HCT116 (cell line): ENCODE results near the gene AQP10. TPM values are rescaled to one million over a fixed set of nuclear protein-coding genes. Genes with fewer than 3 reads are reported as not detected.

Source experiments
- ATAC-seq: fragments of 200-7000 bp; cut with Tn5 transposase; 2 replicates; pipeline ENCODE4 v1.9.1; 2020; ENCODE audit warnings: mild to moderate bottlenecking, moderate library complexity
- BruUV-seq: library from RNA; stranded (reverse); fragments of 400-500 nt; replicated peaks from 2 replicates; lab custom pipeline; 2021; lab: Mats Ljungman, UMichigan
- CTCF ChIA-PET: fragments of 300-600 bp; sonication (Branson Sonifier 250); formaldehyde crosslinking; loops from one replicate; lab custom pipeline; 2021; ENCODE audit warnings: antibody characterized with exemption; lab: Charles Lee
- POLR2A ChIA-PET: fragments of 300-600, 350-600 bp; sonication (Branson Sonifier 250); formaldehyde crosslinking; loops from one replicate; lab custom pipeline; 2021; ENCODE audit warnings: antibody characterized with exemption; lab: Charles Lee
- RAD21 ChIA-PET, 2 experiments: fragments of 300-600 bp; sonication (Branson Sonifier 250); formaldehyde crosslinking; loops; one replicate each; lab custom pipeline; 2023; ENCODE audit warnings: low total read pairs in 2 of 2; ENCODE audit not compliant: uncharacterized antibody in 2 of 2, unreplicated experiment in 2 of 2, low non-redundant PET in 1 of 2; lab: Charles Lee
- DNase-seq: peaks from one replicate; pipeline ENCODE4 v3.0.0-alpha.2; 2010; ENCODE audit warnings: low read depth, low spot score
- H2AFZ ChIP-seq: fragments of 200-600 bp; shearing (Covaris generic), sonication (generic); 2 replicates; pipeline ENCODE4 v1.6.1; 2017; ENCODE audit warnings: low read depth, mixed run types, mixed read lengths, antibody characterized with exemption, low read length; ENCODE audit not compliant: poor library complexity, severe bottlenecking
- H3K27ac ChIP-seq: 2 replicates; pipeline ENCODE4 v1.5.1; 2012; ENCODE audit warnings: low read depth, low read length
- H3K27me3 ChIP-seq: fragments of 200-600 bp; sonication (generic); 2 replicates; pipeline ENCODE4 v1.6.1; 2016; ENCODE audit warnings: mixed run types, low read length, mixed read lengths; ENCODE audit not compliant: insufficient read depth
- H3K36me3 ChIP-seq, 2 experiments: fragments of 200-500 bp in 1 of 2; fragments of 200-600 bp in 1 of 2; sonication (Bioruptor generic) in 1 of 2; sonication (generic) in 1 of 2; 2 replicates each; pipeline versions ENCODE4 v1.5.1 to v1.6.1; 2014 to 2016; ENCODE audit warnings: low read length in 2 of 2, inconsistent platforms in 1 of 2, mixed read lengths in 1 of 2, mixed run types in 1 of 2; ENCODE audit not compliant: insufficient read depth in 2 of 2, control insufficient read depth in 1 of 2
- H3K4me1 ChIP-seq, 2 experiments: fragments of 200-600 bp in 1 of 2; sonication (generic) in 1 of 2; 2 replicates each; pipeline versions ENCODE4 v1.5.1 to v1.6.1; 2012 to 2017; ENCODE audit warnings: low read length in 2 of 2, inconsistent platforms in 1 of 2, mild to moderate bottlenecking in 1 of 2, mixed read lengths in 1 of 2, mixed run types in 1 of 2, moderate library complexity in 1 of 2; ENCODE audit not compliant: insufficient read depth in 2 of 2, control insufficient read depth in 1 of 2
- H3K4me2 ChIP-seq: fragments of 200-600 bp; sonication (generic); 2 replicates; pipeline ENCODE4 v1.6.1; 2017; ENCODE audit warnings: mixed run types, low read length, mixed read lengths
- H3K4me3 ChIP-seq, 2 experiments: fragments of 200-600 bp in 1 of 2; sonication (generic) in 1 of 2; replicated peaks in 1 of 2; 2 replicates each; pipeline ENCODE4 v1.5.1; 2011 to 2016; ENCODE audit warnings: low read length in 2 of 2, control low read depth in 1 of 2, low read depth in 1 of 2, mild to moderate bottlenecking in 1 of 2, mixed read lengths in 1 of 2, mixed run types in 1 of 2
- H3K79me2 ChIP-seq: fragments of 200-600 bp; sonication (generic); 2 replicates; pipeline ENCODE4 v1.6.1; 2017; ENCODE audit warnings: mild to moderate bottlenecking, mixed run types, low read length, moderate library complexity, mixed read lengths; ENCODE audit not compliant: insufficient read depth
- H3K9ac ChIP-seq: fragments of 200-600 bp; sonication (generic); 2 replicates; pipeline ENCODE4 v1.6.1; 2016; ENCODE audit warnings: low read length, mixed read lengths
- H3K9me2 ChIP-seq: fragments of 200-600 bp; sonication (generic), shearing (Covaris generic); 2 replicates; pipeline ENCODE4 v1.6.1; 2017; ENCODE audit warnings: mixed run types, mild to moderate bottlenecking, moderate library complexity; ENCODE audit not compliant: insufficient read depth
- H3K9me3 ChIP-seq, 2 experiments: fragments of 200-500 bp in 1 of 2; fragments of 200-600 bp in 1 of 2; sonication (Bioruptor generic) in 1 of 2; sonication (generic) in 1 of 2; 2 replicates each; pipeline ENCODE4 v1.6.1; 2014 to 2017; ENCODE audit warnings: low read length in 2 of 2, mixed read lengths in 2 of 2, inconsistent platforms in 1 of 2, low read depth in 1 of 2, mild to moderate bottlenecking in 1 of 2, mixed run types in 1 of 2, moderate library complexity in 1 of 2; ENCODE audit not compliant: control insufficient read depth in 1 of 2, insufficient read depth in 1 of 2
- H4K20me1 ChIP-seq: fragments of 200-600 bp; sonication (generic), shearing (Covaris generic); 2 replicates; pipeline ENCODE4 v1.6.1; 2017; ENCODE audit warnings: mixed run types, mild to moderate bottlenecking, moderate library complexity; ENCODE audit not compliant: insufficient read depth
- CBX3 ChIP-seq: IDR thresholded peaks from 2 replicates; pipeline ENCODE4 v1.6.1; 2012; ENCODE audit warnings: low read depth
- CTCF ChIP-seq, 3 experiments: fragments of 200-600 bp in 1 of 3; sonication (generic) in 1 of 3; IDR thresholded peaks in 2 of 3; conservative IDR thresholded peaks in 1 of 3; 2 replicates each; pipeline ENCODE4 v1.5.1; 2012 to 2017; ENCODE audit warnings: low read depth in 2 of 3, low read length in 2 of 3, antibody characterized with exemption in 1 of 3, borderline replicate concordance in 1 of 3, control low read depth in 1 of 3, mild to moderate bottlenecking in 1 of 3, mixed read lengths in 1 of 3, mixed run types in 1 of 3, moderate library complexity in 1 of 3; ENCODE audit not compliant: insufficient read depth in 1 of 3
- EGR1 ChIP-seq: IDR thresholded peaks from 2 replicates; pipeline ENCODE4 v1.6.1; 2012; ENCODE audit warnings: low read depth
- ELF1 ChIP-seq: IDR thresholded peaks from 2 replicates; pipeline ENCODE4 v1.6.1; 2012; ENCODE audit warnings: low read depth, borderline replicate concordance
- EZH2 ChIP-seq: fragments of 200-600 bp; sonication (generic); IDR thresholded peaks from 2 replicates; pipeline ENCODE4 v1.6.1; 2017; ENCODE audit warnings: antibody characterized with exemption, mixed run types
- EZH2phosphoT487 ChIP-seq: fragments of 200-600 bp; IDR thresholded peaks from 2 replicates; pipeline ENCODE4 v1.6.1; 2018; ENCODE audit warnings: antibody characterized with exemption, borderline replicate concordance
- FOSL1 ChIP-seq: IDR thresholded peaks from 2 replicates; pipeline ENCODE4 v1.6.1; 2012; ENCODE audit warnings: low read depth
- POLR2A ChIP-seq: IDR thresholded peaks from 2 replicates; pipeline ENCODE4 v1.7.0; 2011; ENCODE audit warnings: borderline replicate concordance; ENCODE audit not compliant: insufficient read depth, insufficient read length; ENCODE audit errors: extremely low read depth
- POLR2AphosphoS5 ChIP-seq: IDR thresholded peaks from 2 replicates; pipeline ENCODE4 v1.6.1; 2011; ENCODE audit warnings: mild to moderate bottlenecking, low read depth, low read length, moderate library complexity
- RAD21 ChIP-seq: IDR thresholded peaks from 2 replicates; pipeline ENCODE4 v1.6.1; 2012; ENCODE audit warnings: low read depth, mild to moderate bottlenecking
- REST ChIP-seq: IDR thresholded peaks from 2 replicates; pipeline ENCODE4 v1.6.1; 2012; ENCODE audit warnings: low read depth
- SIN3A ChIP-seq: IDR thresholded peaks from 2 replicates; pipeline ENCODE4 v1.6.1; 2012; ENCODE audit warnings: low read depth
- SP1 ChIP-seq: IDR thresholded peaks from 2 replicates; pipeline ENCODE4 v1.6.1; 2012; ENCODE audit warnings: low read depth
- SRF ChIP-seq: IDR thresholded peaks from 2 replicates; pipeline ENCODE4 v1.6.1; 2012; ENCODE audit warnings: low read depth
- TCF7L2 ChIP-seq: IDR thresholded peaks from 2 replicates; pipeline ENCODE4 v1.7.0; 2011; ENCODE audit warnings: borderline replicate concordance, inconsistent platforms; ENCODE audit not compliant: insufficient read depth, insufficient read length; ENCODE audit errors: extremely low read depth
- ZFX ChIP-seq: fragments of 450-650 bp; IDR thresholded peaks from 2 replicates; pipeline ENCODE4 v1.6.1; 2017
- ZNF274 ChIP-seq: fragments of 200-500 bp; sonication (Bioruptor generic); IDR thresholded peaks from 2 replicates; pipeline ENCODE4 v1.6.1; 2014; ENCODE audit warnings: mild to moderate bottlenecking, low read depth, low read length, inconsistent platforms
- intact Hi-C: fragments of 100-400 bp; cut with micrococcal nuclease; formaldehyde crosslinking; loops from 2 replicates; pipeline ENCODE4 v1.10.0; 2022
- total RNA-seq: library from RNA; stranded (reverse); gene quantifications from one replicate; pipeline ENCODE4 v1.2.1, GENCODE V29; 2021; ENCODE audit not compliant: unreplicated experiment
- TF ChIP-seq, protein P1 (sequence below): IDR thresholded peaks from 2 replicates; pipeline ENCODE4 v1.6.1; 2012
- TF ChIP-seq, protein P2 (sequence below): IDR thresholded peaks from 2 replicates; pipeline ENCODE4 v1.6.1; 2012

The AQP10 gene
- total RNA-seq, 1 experiment from 2014 or later: not detected

DNA sequence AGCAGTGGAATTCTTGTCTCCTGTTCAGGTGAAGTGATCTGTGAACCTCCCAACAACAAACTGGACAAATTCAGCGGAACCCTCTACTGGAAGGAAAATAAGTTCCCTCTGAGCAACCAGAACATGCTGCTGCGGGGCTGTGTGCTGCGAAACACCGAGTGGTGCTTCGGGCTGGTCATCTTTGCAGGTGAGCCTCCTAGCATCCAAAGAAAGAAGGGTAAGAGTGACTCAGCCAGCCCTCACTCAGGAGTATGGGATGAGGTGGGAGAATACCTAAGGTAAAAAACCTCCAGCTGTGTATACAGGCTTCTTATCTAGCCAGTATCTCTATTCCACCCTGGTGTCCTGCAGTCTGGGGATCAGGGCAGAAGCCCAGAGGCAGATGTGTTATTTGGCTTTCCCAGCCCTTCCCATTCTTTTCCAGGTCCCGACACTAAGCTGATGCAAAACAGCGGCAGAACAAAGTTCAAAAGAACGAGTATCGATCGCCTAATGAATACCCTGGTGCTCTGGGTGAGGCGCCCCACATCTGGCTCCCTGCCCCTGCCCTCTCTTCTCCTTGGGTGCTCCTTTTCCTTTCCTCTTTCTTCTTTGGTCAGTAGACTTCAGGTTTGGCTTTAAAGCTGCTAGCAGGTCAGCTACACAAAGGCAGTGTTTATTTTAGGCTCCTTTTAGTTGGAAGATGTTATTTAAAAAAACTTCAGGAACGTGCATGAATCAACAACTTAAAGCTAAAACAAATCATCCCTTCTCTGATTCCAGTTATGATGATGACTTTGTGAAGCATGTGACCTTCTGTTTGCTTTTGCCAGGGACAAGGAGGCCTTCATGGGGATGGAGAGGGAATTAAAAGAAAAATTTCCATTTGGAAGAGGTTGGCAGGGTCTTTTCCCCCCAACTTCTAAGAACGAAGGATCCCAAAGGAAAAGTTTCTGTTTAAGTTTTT is 13.5 kb downstream of the AQP10 start:
- no peak overlapping the region for H2AFZ ChIP-seq
- RAD21 ChIA-PET: interaction anchor here (0.6 to 1.3 kb wide), 3 partner anchors 8 to 57 kb away, joined by 3 to 5 read pairs (median 5); no protein-coding TSS in a partner anchor
- ATAC-seq: no peak
- BruUV-seq: no TSS peak
- no peaks in the 10 kb centered on the region for H3K9me2 ChIP-seq
- H3K27me3 ChIP-seq: no peaks in the 10 kb centered on the region
- no peaks in the 10 kb centered on the region for H3K9me3 ChIP-seq
- TF ChIP-seq, protein P1, sequence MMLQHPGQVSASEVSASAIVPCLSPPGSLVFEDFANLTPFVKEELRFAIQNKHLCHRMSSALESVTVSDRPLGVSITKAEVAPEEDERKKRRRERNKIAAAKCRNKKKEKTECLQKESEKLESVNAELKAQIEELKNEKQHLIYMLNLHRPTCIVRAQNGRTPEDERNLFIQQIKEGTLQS: no peak
- TF ChIP-seq POLR2AphosphoS5 (no peak), ELF1 (no peak), CBX3 (no peak), ZFX (no peak), SIN3A (no peak), SRF (no peak), RAD21 (no peak), EGR1 (no peak), TCF7L2 (no peak), FOSL1 (no peak), REST (no peak), EZH2 (no peak), EZH2phosphoT487 (no peak), ZNF274 (no peak), SP1 (no peak), CTCF (IDR thresholded peaks at IDR 0.05 in 2 of 3, conservative IDR thresholded peaks at IDR 0.05 in 1 of 3; ENCODE audit: borderline replicate concordance in 1 of 3, insufficient read depth in 1 of 3, low read depth in 2 of 3, low read length in 2 of 3) (no peak), POLR2A (no peak)
- TF ChIP-seq, protein P2, sequence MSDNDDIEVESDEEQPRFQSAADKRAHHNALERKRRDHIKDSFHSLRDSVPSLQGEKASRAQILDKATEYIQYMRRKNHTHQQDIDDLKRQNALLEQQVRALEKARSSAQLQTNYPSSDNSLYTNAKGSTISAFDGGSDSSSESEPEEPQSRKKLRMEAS: no peak
- intact Hi-C loops: loop anchor here (5.0 kb wide), 1 partner anchor 147 kb away; no protein-coding TSS in a partner anchor
- no peak overlapping the region for H3K4me3 ChIP-seq
- H3K4me1 ChIP-seq: peaks cover under 1 to 4% of the 10 kb centered on the region in 2 experiments
- no peak overlapping the region for H3K9ac ChIP-seq
- no peaks in the 10 kb centered on the region for H3K79me2 ChIP-seq
- CTCF ChIA-PET: interaction anchor here (0.6 to 3.1 kb wide), 17 partner anchors 8 to 981 kb away, joined by 3 to 32 read pairs (median 4); partner anchors contain the start of gene ATP8B2
- H3K27ac ChIP-seq: no peak overlapping the region
- no peak for DNase-seq
- H4K20me1 ChIP-seq: no peaks in the 10 kb centered on the region
- no peak overlapping the region for H3K4me2 ChIP-seq
- H3K36me3 ChIP-seq: peaks cover 4 to 18% of the 10 kb centered on the region in 2 experiments; a peak in 2 of 4 replicates
- POLR2A ChIA-PET: interaction anchor here (1.1 kb wide), 1 partner anchor 135 kb away, joined by 5 read pairs; no protein-coding TSS in a partner anchor
